GM12891 (cell line): ENCODE data around the gene MVB12B.

ENCODE experiments used
- PAX5 ChIP-seq: IDR thresholded peaks from 2 replicates; pipeline ENCODE4 v1.6.1; 2011; ENCODE audit warnings: low read length, moderate library complexity, mild to moderate bottlenecking; ENCODE audit not compliant: insufficient read depth, severe bottlenecking
- POLR2A ChIP-seq: IDR thresholded peaks from 2 replicates; pipeline ENCODE4 v1.6.1; 2011; ENCODE audit warnings: low read depth, low read length, control low read depth
- POLR2AphosphoS5 ChIP-seq: IDR thresholded peaks from 2 replicates; pipeline ENCODE4 v1.6.1; 2011; ENCODE audit warnings: low read depth, low read length, control low read depth
- POU2F2 ChIP-seq: IDR thresholded peaks from 2 replicates; pipeline ENCODE4 v1.6.1; 2011; ENCODE audit warnings: low read depth, mild to moderate bottlenecking, control low read depth, low read length, moderate library complexity
- SPI1 ChIP-seq: IDR thresholded peaks from 2 replicates; pipeline ENCODE4 v1.6.1; 2011; ENCODE audit warnings: low read depth, low read length, control low read depth
- TAF1 ChIP-seq: IDR thresholded peaks from 2 replicates; pipeline ENCODE4 v1.6.1; 2011; ENCODE audit warnings: low read depth, low read length, control low read depth

DNA sequence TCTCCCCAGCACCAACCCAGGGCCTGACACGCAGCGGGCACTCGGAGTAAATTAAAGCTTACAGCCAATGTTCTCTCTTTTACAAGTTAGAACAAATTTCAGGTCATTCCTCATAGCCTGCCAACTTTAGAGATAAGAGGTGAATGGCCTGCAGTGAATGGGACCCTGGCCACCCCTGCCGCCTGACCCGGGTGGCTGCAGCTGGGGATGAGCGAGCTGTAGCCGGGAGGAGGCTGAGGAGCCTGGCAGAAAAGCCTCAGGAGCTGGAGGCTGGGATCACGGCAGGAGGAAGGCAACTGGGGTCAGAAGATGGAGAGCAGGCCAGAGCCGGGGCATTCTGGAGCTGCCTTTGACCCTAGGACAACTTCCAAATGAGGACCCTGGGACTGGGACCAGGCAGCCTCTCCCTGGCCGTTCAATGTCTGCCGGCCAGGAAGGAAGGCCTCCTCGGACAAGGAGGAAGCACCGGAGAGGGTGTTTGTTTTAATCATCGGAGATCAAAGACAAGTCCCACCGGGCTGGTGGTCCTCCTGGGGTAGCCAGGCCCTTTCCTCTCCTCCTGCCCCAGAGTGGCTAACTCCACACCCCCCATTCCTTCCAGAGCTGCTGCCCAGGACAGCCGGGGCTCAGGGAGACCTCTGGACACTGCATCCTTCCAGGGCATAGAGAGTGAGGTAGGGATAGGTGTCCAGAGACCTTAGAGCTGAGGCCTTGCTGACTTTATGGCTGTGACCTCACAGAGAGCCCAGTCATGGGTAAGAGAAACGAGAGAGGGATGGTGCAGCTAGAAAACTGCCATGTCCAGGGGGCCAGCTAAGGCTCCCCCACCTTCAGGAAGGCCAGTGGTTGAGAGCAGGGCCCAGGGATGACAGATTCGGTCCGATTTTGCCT, 199.8 kb downstream of the MVB12B start:
- no peak for TF ChIP-seq PAX5
- no peak for TF ChIP-seq POLR2A
- no peak for TF ChIP-seq POLR2AphosphoS5
- TF ChIP-seq TAF1, result no peak
- no peak for TF ChIP-seq SPI1
- TF ChIP-seq POU2F2, result no peak
